Skin epidermis (tissue), 12 donors: ENCODE measurements around the gene COQ7.

Source experiments
- H3K27ac ChIP-seq, 21 experiments: fragments of 200-600 bp; sonication (generic) in 11 of 21; one replicate each; pipeline ENCODE4 v1.5.0; 2020; ENCODE audit warnings: mild to moderate bottlenecking in 3 of 21, inconsistent platforms in 2 of 21, moderate library complexity in 2 of 21
- H3K4me3 ChIP-seq, 7 experiments: fragments of 200-600 bp; sonication (generic) in 2 of 7; one replicate each; pipeline ENCODE4 v1.5.0; 2020; ENCODE audit warnings: inconsistent platforms in 2 of 7, mild to moderate bottlenecking in 2 of 7, moderate library complexity in 1 of 7

COQ7 gene

GRCh38 chr16:19067349-19068236, at the start of gene COQ7:
COQ7 (plus strand) TSS chr16:19067614; CDS start chr16:19067665, 51 bp downstream.
- H3K27ac ChIP-seq, result peak within 1 kb of the TSS; percentile 91 to 100 (median 100)

GRCh38 chr16:19020689-19021088, 46.7 kb upstream of the COQ7 start:
- Histone ChIP-seq H3K27ac (no peak overlapping the region), H3K4me3 (no peak overlapping the region)

More at GRCh38 chr16:19067349-19068236, at the start of gene COQ7:
- peak within 1 kb of the TSS; percentile 55 to 87 (median 73) for H3K4me3 ChIP-seq

- no peak overlapping the region for H3K4me3 ChIP-seq
- no peak overlapping the region for H3K27ac ChIP-seq
These were observed 45.7 kb upstream of the COQ7 start for GRCh38 chr16:19021747-19022146.

- Histone ChIP-seq H3K4me3 (no peak overlapping the region), H3K27ac (no peak overlapping the region)
These were observed 40.0 kb upstream of the COQ7 start for GRCh38 chr16:19027416-19027815.

- Histone ChIP-seq H3K27ac (no peak overlapping the region), H3K4me3 (no peak overlapping the region)
These were observed 37.4 kb upstream of the COQ7 start for GRCh38 chr16:19029980-19030379.

- H3K4me3 ChIP-seq, result no peak overlapping the region
- H3K27ac ChIP-seq, result no peak overlapping the region
These were observed 35.7 kb upstream of the COQ7 start for GRCh38 chr16:19031738-19032137.

- Histone ChIP-seq H3K4me3 (no peak overlapping the region), H3K27ac (no peak overlapping the region)
These were observed 33.7 kb upstream of the COQ7 start for GRCh38 chr16:19033761-19034160.

GRCh38 chr16:19040400-19040799, 27.0 kb upstream of the COQ7 start:
- H3K4me3 ChIP-seq, result no peak overlapping the region
- no peak overlapping the region for H3K27ac ChIP-seq

GRCh38 chr16:19044769-19045168, 22.6 kb upstream of the COQ7 start:
- H3K4me3 ChIP-seq, result no peak overlapping the region
- no peak overlapping the region for H3K27ac ChIP-seq

GRCh38 chr16:19046062-19046461, 21.4 kb upstream of the COQ7 start:
- H3K27ac ChIP-seq, result no peak overlapping the region
- no peak overlapping the region for H3K4me3 ChIP-seq

GRCh38 chr16:19062706-19063105, 4.7 kb upstream of the COQ7 start:
- Histone ChIP-seq H3K27ac (peak overlapping the region in 4 of 21 experiments; percentile 26 to 43 (median 34)), H3K4me3 (no peak overlapping the region)

GRCh38 chr16:19066988-19067348, 446 bp upstream of the COQ7 start:
- H3K27ac ChIP-seq, result peak overlapping the region in 19 of 21 experiments; percentile 95 to 100 (median 100)
- H3K4me3 ChIP-seq, result peak overlapping the region in 6 of 7 experiments; percentile 55 to 87 (median 74)

GRCh38 chr16:19068237-19068815, 912 bp downstream of the COQ7 start:
- H3K4me3 ChIP-seq, result peak overlapping the region; percentile 55 to 87 (median 73)
- H3K27ac ChIP-seq, result peak overlapping the region; percentile 91 to 100 (median 100)

GRCh38 chr16:19071811-19072777, 4.7 kb downstream of the COQ7 start:
- Histone ChIP-seq H3K27ac (no peak overlapping the region), H3K4me3 (no peak overlapping the region)

GRCh38 chr16:19073344-19073743, 5.9 kb downstream of the COQ7 start:
- no peak overlapping the region for H3K4me3 ChIP-seq
- H3K27ac ChIP-seq, result no peak overlapping the region

- no peak overlapping the region for H3K4me3 ChIP-seq
- no peak overlapping the region for H3K27ac ChIP-seq
These were observed 6.4 kb downstream of the COQ7 start for GRCh38 chr16:19073863-19074262.

GRCh38 chr16:19075511-19075910, 8.1 kb downstream of the COQ7 start:
- Histone ChIP-seq H3K27ac (no peak overlapping the region), H3K4me3 (no peak overlapping the region)

- Histone ChIP-seq H3K4me3 (no peak overlapping the region), H3K27ac (no peak overlapping the region)
These were observed 10.5 kb downstream of the COQ7 start for GRCh38 chr16:19077879-19078278.

- no peak overlapping the region for H3K27ac ChIP-seq
These were observed 16.3 kb downstream of the COQ7 start for GRCh38 chr16:19083670-19084069.

GRCh38 chr16:19084139-19084538, 16.7 kb downstream of the COQ7 start:
- no peak overlapping the region for H3K4me3 ChIP-seq
- H3K27ac ChIP-seq, result no peak overlapping the region

More at GRCh38 chr16:19083670-19084069, 16.3 kb downstream of the COQ7 start:
- H3K4me3 ChIP-seq, result no peak overlapping the region
